A549 (cell line): ENCODE results near the gene LINGO4. TPM values are rescaled to one million over a fixed set of nuclear protein-coding genes. Genes with fewer than 3 reads are reported as not detected.

Source experiments
- ATAC-seq, 2 experiments: fragments of 200-7000 bp in 1 of 2; fragments of >200 bp in 1 of 2; cut with Nextera tagmentation in 1 of 2; cut with Tn5 transposase in 1 of 2; 3 replicates each; pipeline versions ENCODE4 v1.8.0 to v1.9.1; 2018 to 2020; ENCODE audit warnings: mild to moderate bottlenecking in 1 of 2, moderate library complexity in 1 of 2
- CTCF ChIA-PET: fragments of 300-600 bp; sonication (Branson Sonifier 250); formaldehyde crosslinking; extraction: SDS; loops from one replicate; lab custom pipeline; 2021; ENCODE audit warnings: antibody characterized with exemption, inconsistent platforms; lab: Yijun Ruan, JAX
- POLR2A ChIA-PET: fragments of 350-600 bp; formaldehyde crosslinking; extraction: SDS; loops from one replicate; lab custom pipeline; 2021; ENCODE audit warnings: antibody characterized with exemption, inconsistent platforms; lab: Yijun Ruan, JAX
- DNase-seq, 2 experiments: peaks; one replicate each; pipeline versions ENCODE4 v3.0.0 to v3.0.0-alpha.2; 2011 to 2016; ENCODE audit warnings: low read depth in 1 of 2, low spot score in 1 of 2
- FAIRE-seq: peaks from 2 replicates; lab custom pipeline; 2011; peaks lifted over from hg19 to GRCh38; lab: Jason Lieb, UNC
- H3K27ac ChIP-seq, 2 experiments: fragments of >200 bp; sonication (Bioruptor Twin); formaldehyde crosslinking; 3 replicates each; pipeline ENCODE4 v1.5.1; 2016 to 2017
- H3K4me1 ChIP-seq: fragments of >200 bp; sonication (Bioruptor Twin); formaldehyde crosslinking; 3 replicates; pipeline ENCODE4 v1.6.1; 2016
- H3K4me2 ChIP-seq: fragments of >200 bp; sonication (Bioruptor Twin); formaldehyde crosslinking; 3 replicates; pipeline ENCODE4 v1.6.1; 2016
- H3K4me3 ChIP-seq: fragments of >200 bp; sonication (Bioruptor Twin); formaldehyde crosslinking; 3 replicates; pipeline ENCODE4 v1.5.1; 2016
- H3K9me3 ChIP-seq: fragments of >200 bp; sonication (Bioruptor Twin); formaldehyde crosslinking; 3 replicates; pipeline ENCODE4 v1.6.1; 2016
- BHLHE40 ChIP-seq: IDR thresholded peaks from 2 replicates; pipeline ENCODE4 v1.6.1; 2012; ENCODE audit warnings: low read depth, low read length, inconsistent platforms
- CHD4 ChIP-seq: fragments of 200-600 bp; sonication (generic); IDR thresholded peaks from 2 replicates; pipeline ENCODE4 v1.6.1; 2016; ENCODE audit warnings: antibody characterized with exemption, mild to moderate bottlenecking, borderline replicate concordance
- CTCF ChIP-seq: fragments of >200 bp; sonication (Bioruptor Twin); formaldehyde crosslinking; IDR thresholded peaks from 3 replicates; pipeline ENCODE4 v1.5.1; 2016
- EHMT2 ChIP-seq: fragments of 200-600 bp; sonication (generic); IDR thresholded peaks from 2 replicates; pipeline ENCODE4 v1.6.1; 2016; ENCODE audit warnings: antibody characterized with exemption, low read depth, mild to moderate bottlenecking, moderate library complexity
- ELK1 ChIP-seq: fragments of 150-350 bp; IDR thresholded peaks from 2 replicates; pipeline ENCODE4 v1.6.1; 2014; ENCODE audit warnings: low read depth, mild to moderate bottlenecking, low read length
- ESRRA ChIP-seq: fragments of 150-350 bp; IDR thresholded peaks from 2 replicates; pipeline ENCODE4 v1.6.1; 2014; ENCODE audit warnings: mild to moderate bottlenecking, low read length, borderline replicate concordance
- FOSL2 ChIP-seq, 2 experiments: fragments of 450-650 bp in 1 of 2; fragments of >200 bp in 1 of 2; sonication (Bioruptor Twin) in 1 of 2; formaldehyde crosslinking; IDR thresholded peaks; 2 replicates each; pipeline versions ENCODE4 v1.5.0 to v1.6.1; 2016 to 2020; ENCODE audit warnings: mild to moderate bottlenecking in 1 of 2, moderate library complexity in 1 of 2
- HMGXB4 ChIP-seq: fragments of 250-450 bp; sonication (Bioruptor Pico); IDR thresholded peaks from 2 replicates; pipeline ENCODE4 v1.5.0; 2021; ENCODE audit warnings: mild to moderate bottlenecking, moderate library complexity, borderline replicate concordance
- JUNB ChIP-seq: fragments of >200 bp; sonication (Bioruptor Twin); formaldehyde crosslinking; IDR thresholded peaks from 2 replicates; pipeline ENCODE4 v1.6.1; 2016
- KDM5A ChIP-seq: fragments of 200-600 bp; sonication (generic); IDR thresholded peaks from 2 replicates; pipeline ENCODE4 v1.6.1; 2016; ENCODE audit warnings: antibody characterized with exemption, mild to moderate bottlenecking
- MYC ChIP-seq: IDR thresholded peaks from 2 replicates; pipeline ENCODE4 v1.6.1; 2012; ENCODE audit warnings: mild to moderate bottlenecking, inconsistent platforms, low read length, improper control_type of control experiment, borderline replicate concordance
- NPAS2 ChIP-seq: fragments of 250-450 bp; sonication (Bioruptor Pico); IDR thresholded peaks from 2 replicates; pipeline ENCODE4 v1.8.0; 2022; ENCODE audit warnings: mild to moderate bottlenecking, moderate library complexity, borderline replicate concordance
- NR3C1 ChIP-seq: fragments of >200 bp; sonication (Bioruptor Twin); formaldehyde crosslinking; IDR thresholded peaks from 3 replicates; pipeline ENCODE4 v1.6.1; 2017
- RARB ChIP-seq: fragments of 250-450 bp; sonication (Bioruptor Pico); IDR thresholded peaks from 2 replicates; pipeline ENCODE4 v1.8.0; 2021; ENCODE audit warnings: mild to moderate bottlenecking, moderate library complexity
- RCOR1 ChIP-seq: fragments of 150-350 bp; IDR thresholded peaks from 2 replicates; pipeline ENCODE4 v1.6.1; 2014; ENCODE audit warnings: antibody characterized with exemption, low read length, low read depth
- REST ChIP-seq: fragments of 200-600 bp; sonication (generic); IDR thresholded peaks from 2 replicates; pipeline ENCODE4 v1.6.1; 2016; ENCODE audit warnings: antibody characterized with exemption, mild to moderate bottlenecking, moderate library complexity
- RFX5 ChIP-seq: fragments of 450-650 bp; IDR thresholded peaks from 2 replicates; pipeline ENCODE4 v1.7.1; 2014; ENCODE audit warnings: antibody characterized with exemption, mild to moderate bottlenecking, moderate library complexity
- TFCP2L1 ChIP-seq: fragments of 250-450 bp; sonication (Bioruptor Pico); IDR thresholded peaks from 2 replicates; pipeline ENCODE4 v1.5.0; 2021; ENCODE audit warnings: mild to moderate bottlenecking
- TP53 ChIP-seq: fragments of 250-450 bp; sonication (Bioruptor Pico); IDR thresholded peaks from 2 replicates; pipeline ENCODE4 v1.5.0; 2021; ENCODE audit warnings: mild to moderate bottlenecking, moderate library complexity
- ZFP36 ChIP-seq: fragments of 450-650 bp; IDR thresholded peaks from 2 replicates; pipeline ENCODE4 v1.6.1; 2014; ENCODE audit warnings: borderline replicate concordance; ENCODE audit not compliant: partially characterized antibody
- WGBS: methylation state at CpG from one replicate; pipeline ENCODE4 v1.1.6; 2017; ENCODE audit errors: missing lambda C conversion rate; 5-methylcytosine and 5-hydroxymethylcytosine counted together
- polyA plus RNA-seq, 4 experiments: library from polyadenylated mRNA; depleted of rRNA in 3 of 4; stranded (reverse); fragments of >200 nt; fragmentation: RNase III in 1 of 4; extraction: RNeasy Plus Mini Kit Qiagen cat#74134 plus additional on column Dnase treatment in 1 of 4; gene quantifications; 2 replicates in 3 of 4; 3 replicates in 1 of 4; pipeline ENCODE4 v1.2.3, GENCODE V29; 2011 to 2017

Gene LINGO4
- polyA plus RNA-seq, 2 of the 4 experiments (the other 2 are of a cell fraction) = not detected

GRCh38 chr1:151838222-151839081 lies 33.2 kb upstream of the LINGO4 start:
- Histone ChIP-seq H3K9me3 (no peaks in the 10 kb centered on the region), H3K4me1 (0 out of 3 replicates have a peak, but pooled peaks cover 3% of the 10 kb centered on the region), H3K4me3 (no peak overlapping the region), H3K4me2 (no peak overlapping the region), H3K27ac (no peak overlapping the region)
- POLR2A ChIA-PET = no interaction called here
- ATAC-seq (no peak), FAIRE-seq (no peak), DNase-seq (no peak)
- no peak for TF ChIP-seq NPAS2 (CRISPR knock-in tag)
- no peak for TF ChIP-seq FOSL2 (IDR thresholded peaks at IDR 0.05)
- TF ChIP-seq FOSL2 (CRISPR knock-in tag; IDR thresholded peaks at IDR 0.05) = no peak
- no peak for TF ChIP-seq HMGXB4 (CRISPR knock-in tag)
- TF ChIP-seq ELK1 = no peak
- TF ChIP-seq CHD4 = no peak
- TF ChIP-seq RCOR1 = no peak
- no peak for TF ChIP-seq JUNB
- TF ChIP-seq NR3C1 = no peak
- TF ChIP-seq CTCF = no peak
- TF ChIP-seq RARB (CRISPR knock-in tag) = no peak
- TF ChIP-seq EHMT2 = no peak
- TF ChIP-seq TFCP2L1 (CRISPR knock-in tag) = no peak
- no peak for TF ChIP-seq RFX5
- TF ChIP-seq MYC = no peak
- no peak for TF ChIP-seq ZFP36
- no peak for TF ChIP-seq ESRRA
- TF ChIP-seq TP53 (CRISPR knock-in tag) = no peak
- TF ChIP-seq KDM5A = no peak
- no peak for TF ChIP-seq BHLHE40
- TF ChIP-seq REST = no peak
- 84% methylated on average over 104 of the region's 117 CpGs for WGBS
- CTCF ChIA-PET = interaction anchor here (0.7 to 5.5 kb wide), 4 partner anchors 9 to 104 kb away, joined by 3 to 77 read pairs (median 28); no protein-coding TSS in a partner anchor
